Esophagus muscularis mucosa (tissue), 3 donors: ENCODE results near the gene DEPDC5.

ENCODE experiments used
- POLR2AphosphoS5 ChIP-seq, 2 donors: sonication (generic); formaldehyde crosslinking; IDR thresholded peaks; one replicate each; pipeline ENCODE4 v1.6.1; 2017; ENCODE audit warnings: antibody characterized with exemption in 2 of 2
- TF ChIP-seq, protein P1 (sequence below), 3 experiments: fragments of 200-600 bp in 2 of 3; fragments of 450-650 bp in 1 of 3; sonication (generic) in 2 of 3; IDR thresholded peaks; one replicate each; pipeline ENCODE4 v1.5.1; 2017 to 2019; ENCODE audit warnings: antibody characterized with exemption in 3 of 3, mild to moderate bottlenecking in 2 of 3, moderate library complexity in 1 of 3

- TF ChIP-seq, protein P1, sequence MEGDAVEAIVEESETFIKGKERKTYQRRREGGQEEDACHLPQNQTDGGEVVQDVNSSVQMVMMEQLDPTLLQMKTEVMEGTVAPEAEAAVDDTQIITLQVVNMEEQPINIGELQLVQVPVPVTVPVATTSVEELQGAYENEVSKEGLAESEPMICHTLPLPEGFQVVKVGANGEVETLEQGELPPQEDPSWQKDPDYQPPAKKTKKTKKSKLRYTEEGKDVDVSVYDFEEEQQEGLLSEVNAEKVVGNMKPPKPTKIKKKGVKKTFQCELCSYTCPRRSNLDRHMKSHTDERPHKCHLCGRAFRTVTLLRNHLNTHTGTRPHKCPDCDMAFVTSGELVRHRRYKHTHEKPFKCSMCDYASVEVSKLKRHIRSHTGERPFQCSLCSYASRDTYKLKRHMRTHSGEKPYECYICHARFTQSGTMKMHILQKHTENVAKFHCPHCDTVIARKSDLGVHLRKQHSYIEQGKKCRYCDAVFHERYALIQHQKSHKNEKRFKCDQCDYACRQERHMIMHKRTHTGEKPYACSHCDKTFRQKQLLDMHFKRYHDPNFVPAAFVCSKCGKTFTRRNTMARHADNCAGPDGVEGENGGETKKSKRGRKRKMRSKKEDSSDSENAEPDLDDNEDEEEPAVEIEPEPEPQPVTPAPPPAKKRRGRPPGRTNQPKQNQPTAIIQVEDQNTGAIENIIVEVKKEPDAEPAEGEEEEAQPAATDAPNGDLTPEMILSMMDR (IDR thresholded peaks at IDR 0.05): no peak
- no peak for TF ChIP-seq POLR2AphosphoS5 (IDR thresholded peaks at IDR 0.05)
Observed at GRCh38 chr22:31899669-31900068, 145.8 kb downstream of the DEPDC5 start.
